ENCODE data around the gene PIWIL4. TPM values are rescaled to one million over a fixed set of nuclear protein-coding genes. Genes with fewer than 3 reads are reported as not detected.
"Not testable (repeated sequence)": the region's sequence is repeated elsewhere in the genome, so short reads cannot be mapped to it uniquely, and the experiment has no call there.

PIWIL4 gene
- total RNA-seq, 1 donor from 2014 or later, result 0.78 TPM

DNA sequence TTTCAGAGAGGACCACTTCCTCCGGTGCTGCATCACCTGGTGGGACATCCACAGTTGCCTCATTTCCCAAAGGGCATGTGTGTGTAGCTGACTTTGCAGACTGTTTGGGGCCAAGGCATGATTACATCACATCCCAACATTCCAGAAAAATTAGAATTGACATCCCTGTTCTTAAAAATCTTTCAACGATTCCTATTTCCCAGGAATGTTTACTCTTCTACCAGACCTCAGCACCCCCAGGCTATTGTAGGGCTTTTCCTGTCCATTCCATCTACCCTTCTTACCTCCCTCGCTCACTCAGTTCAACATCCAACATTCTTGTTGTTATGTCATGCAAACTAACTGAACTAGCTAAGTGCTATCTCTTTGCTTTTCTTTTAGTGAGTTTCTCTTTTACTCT, 37.3 kb downstream of the PIWIL4 start:
- no peak for ATAC-seq (ENCODE audit: poor library complexity)
- no peak for DNase-seq
- intact Hi-C loops (cut with DNase I), result no loop called here

DNA sequence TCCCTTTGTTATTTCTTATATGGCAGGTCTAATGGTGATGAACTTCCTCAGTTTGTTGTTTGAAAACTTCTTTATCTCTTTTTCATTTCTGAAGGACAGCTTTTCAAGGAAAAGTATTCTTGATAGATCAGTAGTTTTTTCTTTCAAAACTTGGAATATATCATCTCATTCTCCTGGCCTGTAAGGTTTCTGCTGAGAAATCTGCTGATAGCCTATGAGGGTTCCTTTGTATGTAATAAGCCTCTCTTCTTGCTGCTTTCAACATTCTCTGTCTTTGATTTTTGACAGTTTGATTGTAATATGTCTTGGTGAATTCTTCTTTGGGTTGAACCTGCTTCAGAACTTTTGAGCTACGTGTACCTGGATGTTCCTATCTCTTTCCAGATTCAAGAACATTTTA, 46.0 kb downstream of the PIWIL4 start:
- intact Hi-C loops (cut with DNase I), result no loop called here
- DNase-seq, result no peak
- ATAC-seq (ENCODE audit: poor library complexity), result no peak

DNA sequence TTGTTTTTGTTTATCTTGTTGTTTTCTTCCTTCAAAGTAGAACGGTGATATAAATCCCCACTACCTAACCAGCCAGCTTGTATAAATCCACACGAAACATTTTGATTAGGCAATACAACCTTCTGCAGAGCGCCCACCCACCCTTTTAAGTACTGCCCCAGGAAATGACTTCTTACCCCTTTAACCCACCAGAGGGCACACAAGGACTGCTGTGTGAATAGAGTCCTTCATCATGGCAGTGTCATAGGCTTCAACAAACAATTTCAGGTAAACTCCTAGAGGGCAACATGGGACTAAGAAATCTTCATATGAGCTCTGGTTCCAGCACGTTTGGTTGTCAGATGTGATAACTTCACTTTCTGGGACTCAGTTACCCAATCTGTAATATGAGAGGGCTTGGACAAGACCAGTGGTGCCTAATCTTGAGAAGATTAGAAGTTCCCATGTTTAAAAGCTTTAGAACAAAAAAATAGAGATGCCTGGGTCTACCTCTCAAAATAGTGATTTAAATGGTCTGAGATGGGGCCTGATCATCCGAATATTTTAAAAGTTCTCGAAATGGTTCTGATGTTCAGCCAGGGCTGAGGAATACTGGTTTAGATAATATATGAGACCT, 56.1 kb downstream of the PIWIL4 start:
- DNase-seq, result no peak
- intact Hi-C loops (cut with DNase I), result loop anchor here (5.0 to 10.0 kb wide), 2 partner anchors 142 to 274 kb away; partner anchors contain the start of gene AMOTL1
- peak; percentile 96 for ATAC-seq (ENCODE audit: poor library complexity)

DNA sequence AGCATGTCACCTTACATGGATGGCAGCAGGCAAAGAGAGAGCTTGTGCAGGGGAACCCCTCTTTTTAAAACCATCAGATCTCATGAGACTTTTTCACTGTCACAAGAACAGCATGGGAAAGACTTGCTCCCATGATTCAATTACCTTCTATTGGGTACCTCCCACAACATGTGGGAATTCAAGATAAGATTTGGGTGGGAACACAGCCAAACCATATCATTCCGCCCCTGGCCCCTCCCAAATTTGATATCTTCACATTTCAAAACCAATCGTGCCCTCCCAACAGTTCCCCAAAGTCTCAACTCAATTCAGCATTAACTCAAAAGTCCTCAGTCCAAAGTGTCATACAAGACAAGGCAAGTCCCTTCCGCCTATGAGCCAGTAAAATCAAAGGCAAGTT, 58.3 kb downstream of the PIWIL4 start:
- DNase-seq; ATAC-seq (ENCODE audit: poor library complexity): not testable (repeated sequence)
- intact Hi-C loops (cut with DNase I), result loop anchor here (10.0 kb wide), 1 partner anchor 139 kb away; the partner anchor contains the start of gene AMOTL1

DNA sequence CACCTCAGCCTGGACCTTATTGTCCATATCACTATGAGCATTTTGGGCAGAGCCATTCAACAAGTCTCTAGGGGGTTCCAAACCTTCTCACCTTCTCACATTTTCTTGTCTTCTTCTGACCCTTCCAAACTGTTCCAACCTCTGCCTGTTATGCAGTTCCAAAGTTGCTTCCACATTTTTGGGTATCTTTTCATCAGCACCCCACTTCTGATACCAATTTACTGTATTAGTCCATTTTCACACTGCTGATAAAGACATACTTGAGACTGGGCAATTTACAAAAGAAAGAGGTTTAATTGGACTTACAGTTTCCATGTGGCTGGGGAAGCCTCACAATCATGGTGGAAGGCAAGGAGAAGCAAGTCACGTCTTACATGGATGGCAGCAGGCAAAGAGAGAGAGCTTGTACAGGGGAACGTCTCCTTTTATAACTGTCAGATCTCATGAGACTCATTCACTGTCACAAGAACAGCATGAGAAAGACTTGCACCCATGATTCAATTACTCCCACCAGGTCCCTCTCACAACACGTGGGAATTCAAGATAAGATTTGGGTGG, 59.9 kb downstream of the PIWIL4 start:
- not testable (repeated sequence) for DNase-seq; ATAC-seq (ENCODE audit: poor library complexity)
- intact Hi-C loops (cut with DNase I), result loop anchor here (10.0 kb wide), 1 partner anchor 138 kb away; the partner anchor contains the start of gene AMOTL1

DNA sequence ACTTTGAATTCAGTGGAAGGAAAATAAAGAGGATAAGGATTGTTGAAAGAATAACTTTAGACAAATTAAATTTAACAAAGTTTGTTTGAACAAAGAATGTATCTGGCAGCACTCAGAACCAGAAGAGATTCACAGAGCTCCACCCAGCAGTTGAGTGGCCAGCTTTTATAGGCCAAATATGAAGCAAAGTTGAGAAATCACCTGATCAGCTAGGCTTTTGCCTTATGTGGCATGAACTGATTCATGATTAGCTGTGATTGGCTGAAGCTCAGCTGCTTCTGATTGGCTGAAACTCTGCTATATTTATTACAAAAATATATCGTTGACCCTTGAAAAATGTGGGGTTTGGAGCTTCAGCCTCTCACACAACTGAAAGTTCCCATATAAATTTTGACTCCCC, 62.6 kb downstream of the PIWIL4 start:
- intact Hi-C loops (cut with DNase I), result loop anchor here (10.0 kb wide), 1 partner anchor 135 kb away; the partner anchor contains the start of gene AMOTL1
- ATAC-seq (ENCODE audit: poor library complexity), result no peak
- no peak for DNase-seq

DNA sequence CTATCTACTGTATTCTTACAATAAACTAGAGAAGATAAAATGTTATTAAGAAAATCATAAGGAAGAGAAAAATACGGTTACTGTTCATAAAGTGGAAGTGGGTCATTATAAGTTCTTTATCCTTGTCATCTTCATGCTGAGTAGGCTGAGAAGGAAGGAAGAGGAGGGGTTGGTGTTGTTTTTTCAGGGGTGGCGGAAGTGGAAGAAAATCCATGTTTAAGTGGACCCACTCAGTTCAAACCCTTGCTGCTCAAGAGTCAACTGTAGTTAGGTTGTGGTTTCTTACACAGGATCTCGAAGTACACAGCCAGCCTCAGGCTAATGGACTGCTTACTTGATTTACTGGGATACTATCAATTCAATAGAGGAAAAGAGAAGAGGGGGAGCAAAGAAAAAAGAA, 63.1 kb downstream of the PIWIL4 start:
- ATAC-seq (ENCODE audit: poor library complexity) (no peak), DNase-seq (no peak)
- intact Hi-C loops (cut with DNase I), result no loop called here

DNA sequence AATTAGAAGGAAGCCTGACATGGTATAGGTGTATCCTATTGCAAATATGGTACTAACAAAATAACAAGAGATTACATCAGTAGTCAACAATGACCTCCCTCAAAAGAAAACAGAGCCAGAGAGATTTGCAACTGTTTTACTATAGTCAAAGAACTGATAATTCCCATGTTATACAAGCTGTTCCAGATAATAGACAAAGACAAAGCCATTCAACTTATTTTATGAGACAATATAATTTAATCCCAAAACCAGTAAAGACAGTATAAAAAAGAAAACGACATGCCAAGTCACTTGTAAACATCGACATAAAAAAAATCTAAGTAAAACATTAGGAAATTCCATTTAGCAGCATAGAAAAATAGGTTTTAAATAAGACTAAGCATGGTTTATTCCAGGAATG, 65.2 kb downstream of the PIWIL4 start:
- DNase-seq, result no peak
- no peak for ATAC-seq (ENCODE audit: poor library complexity)
- intact Hi-C loops (cut with DNase I), result no loop called here

DNA sequence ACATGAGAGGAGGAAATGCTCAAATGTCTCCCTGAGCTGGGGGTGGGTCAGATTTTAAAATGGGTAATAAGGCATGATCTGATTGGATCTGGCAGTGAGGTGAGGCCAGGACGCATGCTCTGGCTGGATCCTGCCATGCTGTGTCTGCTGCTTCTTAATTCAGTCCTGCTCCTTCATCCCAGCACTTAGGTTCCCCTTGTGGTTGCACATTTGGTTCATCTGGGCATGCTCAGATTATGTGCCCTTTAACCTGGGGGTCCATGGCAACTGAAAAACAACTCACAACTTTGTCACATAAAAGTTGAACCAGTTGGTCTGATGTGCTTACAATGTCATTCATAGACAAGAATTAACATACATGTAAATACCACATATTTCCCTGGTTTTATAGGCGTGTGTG, 67.9 kb downstream of the PIWIL4 start:
- ATAC-seq (ENCODE audit: poor library complexity), result no peak
- intact Hi-C loops (cut with DNase I), result no loop called here
- no peak for DNase-seq

DNA sequence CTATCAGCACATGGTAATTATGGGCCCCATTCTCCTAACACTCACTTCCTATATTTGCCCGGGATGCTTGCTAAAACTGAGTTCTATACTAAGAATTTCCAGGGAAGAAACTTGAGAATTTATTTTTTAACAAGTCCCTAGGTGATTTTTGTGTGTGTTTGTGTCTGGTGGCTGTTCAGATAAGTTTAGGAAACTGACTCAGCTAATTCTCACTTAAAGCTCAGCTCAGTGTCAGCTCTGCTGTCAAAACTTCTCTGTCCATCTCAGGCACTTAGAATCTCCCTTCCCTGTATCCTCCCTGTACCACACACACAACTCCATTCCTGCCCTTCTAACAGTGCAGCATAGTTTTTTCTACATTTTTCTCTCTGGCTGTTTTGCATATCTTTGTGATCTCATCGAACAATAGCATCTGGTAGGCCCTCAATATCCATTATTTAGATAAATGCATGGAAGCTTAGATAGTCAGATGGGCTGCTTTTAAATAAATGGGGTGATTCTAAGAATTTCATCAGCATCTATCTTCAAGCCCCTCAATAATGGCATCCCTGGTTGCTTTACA, 69.3 kb downstream of the PIWIL4 start:
- DNase-seq, result no peak
- no peak for ATAC-seq (ENCODE audit: poor library complexity)
- intact Hi-C loops (cut with DNase I), result no loop called here

DNA sequence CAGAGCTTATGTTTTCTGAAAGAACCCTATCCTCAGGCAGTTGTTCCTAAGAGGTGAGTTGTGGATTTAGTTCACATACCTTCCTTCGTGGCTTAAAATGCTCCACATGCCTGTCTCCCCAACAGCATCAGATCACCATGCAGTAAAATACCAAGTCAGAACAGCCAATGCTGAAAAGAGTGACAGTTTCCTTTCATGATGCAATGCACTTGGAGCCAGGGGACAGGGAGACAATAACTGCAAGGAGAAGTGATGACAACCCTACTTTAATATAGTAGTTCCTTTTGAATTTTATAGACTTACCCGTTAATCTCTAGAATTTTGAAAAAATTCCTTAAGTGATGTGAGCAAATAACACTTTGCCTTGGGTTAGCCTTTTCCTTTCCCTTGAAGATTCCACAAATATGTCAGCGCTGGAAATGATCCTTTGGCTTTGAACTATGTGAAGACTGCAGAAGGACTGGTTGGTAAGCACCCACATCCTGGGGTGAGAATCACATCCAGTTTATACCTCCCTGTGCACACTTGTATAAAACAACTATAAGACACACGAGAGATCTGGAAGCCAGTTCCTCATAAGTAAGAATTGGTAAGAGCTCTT, 71.2 kb downstream of the PIWIL4 start:
- ATAC-seq (ENCODE audit: poor library complexity), result peak; percentile 27
- intact Hi-C loops (cut with DNase I), result no loop called here
- DNase-seq, result no peak

DNA sequence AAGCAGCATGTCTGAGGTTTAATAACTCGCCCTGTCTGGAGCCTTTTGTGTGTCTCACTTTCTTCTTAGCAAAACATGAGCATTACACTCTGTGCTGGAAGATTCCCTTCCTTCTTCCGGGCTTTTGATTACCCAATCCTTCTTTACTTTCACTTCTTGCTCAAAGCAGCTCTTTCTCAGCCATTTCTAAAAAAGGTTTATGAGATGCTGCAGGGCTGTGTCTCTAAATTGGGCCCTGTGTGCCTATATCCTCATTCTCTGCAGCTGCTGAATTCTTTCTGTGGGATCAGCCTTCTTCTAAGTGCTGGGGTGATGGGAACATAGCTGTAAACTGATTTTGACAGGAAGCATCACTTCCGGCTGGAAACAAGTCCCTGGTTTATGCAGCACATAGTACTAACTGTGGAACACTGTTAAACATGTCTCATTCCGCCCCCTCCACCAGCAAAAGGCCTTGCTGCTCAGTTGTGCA, 71.8 kb downstream of the PIWIL4 start:
- peak; percentile 64 for ATAC-seq (ENCODE audit: poor library complexity)
- no peak for DNase-seq
- intact Hi-C loops (cut with DNase I), result no loop called here

DNA sequence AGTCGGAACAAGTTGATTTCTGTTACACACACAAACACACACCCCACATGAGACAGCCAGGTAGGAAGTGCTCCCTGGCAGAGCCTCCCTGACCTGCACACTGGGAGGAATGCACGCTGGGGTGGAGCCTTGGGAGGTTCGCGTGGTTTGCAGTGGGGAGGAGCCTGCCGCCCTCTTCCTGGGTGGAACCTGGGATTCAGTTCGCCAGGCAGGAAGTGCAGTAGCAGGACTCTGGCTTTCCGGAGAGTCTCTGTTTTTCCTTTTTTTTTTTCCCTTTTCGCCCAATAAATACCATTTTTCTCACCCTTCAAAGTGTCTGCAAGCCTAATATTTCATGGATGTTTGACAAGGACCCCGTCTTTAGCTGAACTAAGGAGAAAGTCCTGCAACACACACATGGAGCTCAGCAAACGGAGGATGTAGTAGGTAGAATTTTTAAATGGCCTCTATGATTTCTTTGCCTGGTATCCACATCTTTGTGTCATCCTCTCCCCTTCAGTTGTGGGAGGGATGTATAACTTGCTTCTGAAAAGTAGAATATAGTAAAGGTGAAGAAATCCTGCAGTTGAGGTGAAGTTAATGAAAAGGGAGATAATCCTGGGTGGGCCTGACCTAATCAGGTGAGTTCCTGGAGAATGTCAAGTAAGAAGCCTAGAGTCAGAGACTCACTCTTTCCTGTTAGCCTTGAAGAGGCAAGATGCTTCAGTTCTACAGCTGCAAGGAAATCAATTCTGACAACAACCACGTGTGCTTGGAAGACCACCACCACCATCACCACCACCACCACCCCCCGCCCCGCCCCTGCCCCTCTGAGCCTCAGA, 72.9 kb downstream of the PIWIL4 start:
- DNase-seq, result peak; percentile 46
- intact Hi-C loops (cut with DNase I), result no loop called here
- peak; percentile 48 for ATAC-seq (ENCODE audit: poor library complexity)

DNA sequence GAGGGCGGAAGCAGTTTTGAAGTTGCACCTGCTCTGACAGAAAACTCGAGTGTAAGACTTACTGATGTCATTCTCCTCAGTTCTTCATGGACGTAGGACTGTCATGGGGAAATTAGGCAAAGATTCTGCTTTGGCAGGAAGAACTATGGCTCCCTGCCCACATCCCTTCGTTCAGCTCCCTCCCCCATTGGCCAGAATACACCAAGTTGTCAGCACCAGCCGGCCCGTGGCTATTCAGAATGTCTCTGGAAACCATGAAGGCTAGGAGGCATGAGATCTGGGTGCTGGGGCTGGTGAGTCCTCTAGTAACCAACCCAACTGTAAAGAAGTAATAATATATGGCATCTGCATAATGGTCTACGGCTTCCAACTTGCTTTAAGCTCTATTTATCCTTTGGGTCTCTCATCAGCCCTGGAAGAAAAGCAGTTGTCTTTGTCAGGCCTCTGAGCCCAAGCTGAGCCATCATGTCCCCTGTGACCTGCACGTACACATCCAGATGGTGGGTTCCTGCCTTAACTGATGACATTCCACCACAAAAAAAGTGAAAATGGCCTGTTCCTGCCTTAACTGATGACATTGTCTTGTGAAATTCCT, 74.1 kb downstream of the PIWIL4 start:
- DNase-seq (peak; percentile 72), ATAC-seq (ENCODE audit: poor library complexity) (peak; percentile 78)
- intact Hi-C loops (cut with DNase I), result no loop called here

DNA sequence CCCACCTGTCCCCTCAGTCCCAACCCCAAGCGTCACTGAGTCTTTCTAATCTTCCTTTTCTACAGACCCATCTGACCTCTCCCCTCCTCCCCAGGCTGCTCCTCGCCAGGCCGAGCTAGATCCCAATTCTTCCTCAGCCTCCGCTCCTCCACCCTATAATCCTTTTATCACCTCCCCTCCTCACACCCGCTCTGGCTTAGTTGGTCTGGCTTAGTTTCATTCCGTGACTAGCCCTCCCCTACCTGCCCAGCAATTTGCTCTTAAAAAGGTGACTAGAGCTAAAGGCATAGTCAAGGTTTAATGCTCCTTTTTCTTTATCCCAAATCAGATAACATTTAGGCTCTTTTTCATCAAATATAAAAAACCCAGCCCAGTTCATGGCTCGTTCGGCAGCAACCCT, 76.0 kb downstream of the PIWIL4 start:
- ATAC-seq (ENCODE audit: poor library complexity); DNase-seq; intact Hi-C loops (cut with DNase I): not testable (repeated sequence)

DNA sequence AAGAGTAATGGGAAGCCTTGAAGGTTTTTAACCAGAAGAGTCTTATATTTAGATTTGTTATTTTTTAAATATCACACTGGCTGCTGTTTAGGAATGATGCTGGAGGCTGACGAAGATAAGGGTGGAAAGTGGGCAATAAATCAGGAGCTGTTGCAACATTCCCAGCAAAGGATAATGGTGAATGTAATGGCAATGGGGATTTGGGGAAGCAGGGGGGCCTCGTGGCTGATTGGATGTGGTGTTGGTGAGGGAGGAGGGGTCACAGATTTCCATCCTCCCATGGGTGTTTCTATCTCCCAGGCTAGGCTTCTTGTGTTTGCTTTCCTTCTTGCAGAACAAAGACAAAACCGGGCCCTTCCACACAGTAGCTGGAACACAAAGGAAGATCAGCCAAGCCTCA, 80.8 kb downstream of the PIWIL4 start:
- intact Hi-C loops (cut with DNase I), result no loop called here
- DNase-seq (peak; percentile 61), ATAC-seq (ENCODE audit: poor library complexity) (peak; percentile 90)

DNA sequence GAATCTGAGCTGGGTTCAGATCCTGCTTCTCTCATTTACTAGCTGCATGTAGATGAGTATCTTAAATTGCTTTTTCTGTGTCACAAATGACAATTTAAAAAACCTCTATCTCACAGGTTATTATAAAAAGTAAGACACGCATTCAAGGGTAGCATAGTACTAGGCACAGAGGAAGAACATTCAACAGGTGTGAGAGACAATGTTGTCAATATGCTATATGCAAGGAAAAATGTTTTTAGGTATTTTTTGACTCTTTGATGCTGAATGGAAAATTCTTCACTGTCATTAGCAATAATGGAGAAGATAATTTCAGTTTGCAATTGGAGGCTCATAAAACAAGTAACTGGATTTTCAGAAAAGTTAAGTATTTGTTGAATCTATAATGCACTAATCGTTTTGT, 81.6 kb downstream of the PIWIL4 start:
- no peak for ATAC-seq (ENCODE audit: poor library complexity)
- intact Hi-C loops (cut with DNase I), result no loop called here
- DNase-seq, result no peak

DNA sequence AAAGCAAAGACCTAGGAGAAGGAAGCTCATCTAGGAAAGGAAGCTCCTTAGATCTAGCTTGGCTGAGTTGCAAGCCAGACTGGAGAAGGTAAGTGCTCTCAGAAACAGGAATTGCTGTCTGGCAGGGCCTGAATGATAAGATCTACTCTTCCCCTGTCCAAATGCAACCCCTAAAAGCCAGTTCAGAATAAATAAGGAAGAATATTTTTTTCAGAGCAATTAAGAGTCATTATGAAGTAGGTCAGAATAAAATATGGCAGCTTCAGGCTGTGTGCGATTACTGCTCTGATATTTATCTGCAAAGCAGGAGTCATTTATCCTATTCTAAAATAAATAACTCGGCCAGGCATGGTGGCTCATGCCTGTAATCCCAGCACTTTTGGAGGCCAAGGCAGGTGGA, 82.1 kb downstream of the PIWIL4 start:
- DNase-seq, result no peak
- no peak for ATAC-seq (ENCODE audit: poor library complexity)
- intact Hi-C loops (cut with DNase I), result no loop called here
